KOPT-K1 (cell line): ENCODE data around the gene FCGR3A.
"Not testable (repeated sequence)": the region's sequence is repeated elsewhere in the genome, so short reads cannot be mapped to it uniquely, and the experiment has no call there.

Source experiments
- H3K27ac ChIP-seq: fragments of 200-600 bp; sonication (generic); 2 replicates; pipeline ENCODE4 v1.5.1; 2016; ENCODE audit warnings: antibody characterized with exemption, mild to moderate bottlenecking, low read depth, low read length; ENCODE audit not compliant: poor library complexity, severe bottlenecking
- H3K36me3 ChIP-seq: fragments of 200-600 bp; sonication (generic); 2 replicates; pipeline ENCODE4 v1.5.1; 2017; ENCODE audit warnings: antibody characterized with exemption, mild to moderate bottlenecking, low read length, moderate library complexity; ENCODE audit not compliant: insufficient read depth
- H3K9me3 ChIP-seq: fragments of 200-600 bp; sonication (generic); 2 replicates; pipeline ENCODE4 v1.5.1; 2017; ENCODE audit warnings: antibody characterized with exemption, low read length, mild to moderate bottlenecking; ENCODE audit not compliant: insufficient read depth, poor library complexity, severe bottlenecking

The FCGR3A gene

GRCh38 chr1:161525321-161525720, 24.3 kb downstream of the FCGR3A start:
- not testable (repeated sequence) for H3K27ac ChIP-seq

GRCh38 chr1:161524742-161525291, 24.8 kb downstream of the FCGR3A start:
- H3K27ac ChIP-seq, H3K9me3 ChIP-seq, H3K36me3 ChIP-seq: not testable (repeated sequence)

More at GRCh38 chr1:161525321-161525720, 24.3 kb downstream of the FCGR3A start:
- not testable (repeated sequence) for H3K9me3 ChIP-seq, H3K36me3 ChIP-seq

GRCh38 chr1:161523817-161524741, 25.5 kb downstream of the FCGR3A start, which contains the start of gene HSPA6:
Gene HSPA6 (plus strand): TSS chr1:161524540. CDS start chr1:161524659, 119 bp downstream.
- not testable (repeated sequence) for H3K9me3 ChIP-seq, H3K36me3 ChIP-seq
- H3K27ac ChIP-seq = peak within 1 kb of the TSS; percentile 52

- H3K36me3 ChIP-seq, H3K9me3 ChIP-seq, H3K27ac ChIP-seq: not testable (repeated sequence)
Observed at GRCh38 chr1:161523041-161523816, 26.4 kb downstream of the FCGR3A start.

- not testable (repeated sequence) for H3K9me3 ChIP-seq, H3K36me3 ChIP-seq, H3K27ac ChIP-seq
Observed at GRCh38 chr1:161513953-161514352, 35.7 kb downstream of the FCGR3A start.

GRCh38 chr1:161513448-161513780, 36.2 kb downstream of the FCGR3A start:
- H3K27ac ChIP-seq, H3K36me3 ChIP-seq, H3K9me3 ChIP-seq: not testable (repeated sequence)

GRCh38 chr1:161512636-161513447, 36.8 kb downstream of the FCGR3A start:
- H3K27ac ChIP-seq, H3K36me3 ChIP-seq, H3K9me3 ChIP-seq: not testable (repeated sequence)

- Histone ChIP-seq H3K27ac (no peak overlapping the region), H3K9me3 (no peaks in the 10 kb centered on the region), H3K36me3 (no peaks in the 10 kb centered on the region)
Observed at GRCh38 chr1:161511756-161512060, 37.9 kb downstream of the FCGR3A start.

- Histone ChIP-seq H3K9me3 (no peaks in the 10 kb centered on the region), H3K27ac (no peak overlapping the region), H3K36me3 (no peaks in the 10 kb centered on the region)
Observed at GRCh38 chr1:161511018-161511755, 38.4 kb downstream of the FCGR3A start.

- Histone ChIP-seq H3K36me3 (no peaks in the 10 kb centered on the region), H3K27ac (no peak overlapping the region), H3K9me3 (no peaks in the 10 kb centered on the region)
Observed at GRCh38 chr1:161510477-161510876, 39.1 kb downstream of the FCGR3A start.

- Histone ChIP-seq H3K27ac (no peak overlapping the region), H3K9me3 (no peaks in the 10 kb centered on the region), H3K36me3 (no peaks in the 10 kb centered on the region)
Observed at GRCh38 chr1:161506336-161507223, 43.0 kb downstream of the FCGR3A start.

GRCh38 chr1:161505686-161506085, 43.9 kb downstream of the FCGR3A start:
- no peak overlapping the region for H3K27ac ChIP-seq
- H3K36me3 ChIP-seq = no peaks in the 10 kb centered on the region
- H3K9me3 ChIP-seq = no peaks in the 10 kb centered on the region

- Histone ChIP-seq H3K27ac (no peak overlapping the region), H3K36me3 (no peaks in the 10 kb centered on the region), H3K9me3 (no peaks in the 10 kb centered on the region)
Observed at GRCh38 chr1:161503394-161503748, 46.2 kb downstream of the FCGR3A start.
